ENCODE measurements around the gene NOX3. TPM values are rescaled to one million over a fixed set of nuclear protein-coding genes. Genes with fewer than 3 reads are reported as not detected.
"Not testable (repeated sequence)": the region's sequence is repeated elsewhere in the genome, so short reads cannot be mapped to it uniquely, and the experiment has no call there.

Gene NOX3
- total and polyA plus RNA-seq, 2 experiments from 2014 or later: not detected

DNA sequence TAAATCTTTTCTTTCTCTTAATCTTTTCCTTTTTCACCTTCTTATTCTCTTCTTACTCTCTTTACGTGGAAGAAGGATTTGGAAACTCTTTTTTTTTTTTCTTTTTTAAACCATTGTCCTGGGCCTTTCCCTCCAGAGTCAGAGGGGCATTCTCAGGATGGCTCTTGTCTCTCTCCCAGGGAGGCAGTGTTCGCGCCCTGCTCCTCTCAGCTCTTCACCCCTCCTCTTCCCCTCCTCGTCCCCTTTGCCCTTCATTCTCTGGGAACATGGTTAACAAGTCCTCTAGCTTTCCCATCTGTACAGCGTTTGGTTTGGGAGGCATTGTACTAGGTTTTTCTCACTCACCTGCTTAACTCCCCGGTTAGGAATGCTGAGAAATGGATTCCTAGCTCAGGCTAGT, 89.3 kb downstream of the NOX3 start:
- Histone ChIP-seq H3K27me3 (no peaks in the 10 kb centered on the region), H3K4me3 (no peak overlapping the region), H2AFZ (no peak overlapping the region), H3K4me1 (ENCODE audit: insufficient read depth) (no peaks in the 10 kb centered on the region), H4K20me1 (ENCODE audit: insufficient read depth, poor library complexity, severe bottlenecking) (no peaks in the 10 kb centered on the region), H3K9me2 (replicated peaks; ENCODE audit: insufficient read depth) (no peaks in the 10 kb centered on the region), H3K9me3 (ENCODE audit: low read depth) (no peaks in the 10 kb centered on the region), H3K36me3 (replicated peaks; ENCODE audit: insufficient read depth, low read depth) (no peaks in the 10 kb centered on the region), H3K4me2 (no peak overlapping the region), H3K27ac (no peak overlapping the region), H3K79me2 (no peaks in the 10 kb centered on the region)
- no peak for TF ChIP-seq EZH2 (IDR thresholded peaks at IDR 0.05; ENCODE audit: borderline replicate concordance)
- no peak for TF ChIP-seq EZH2phosphoT487 (IDR thresholded peaks at IDR 0.05; ENCODE audit: low read depth, severe bottlenecking, unreplicated experiment)
- TF ChIP-seq, protein P1, sequence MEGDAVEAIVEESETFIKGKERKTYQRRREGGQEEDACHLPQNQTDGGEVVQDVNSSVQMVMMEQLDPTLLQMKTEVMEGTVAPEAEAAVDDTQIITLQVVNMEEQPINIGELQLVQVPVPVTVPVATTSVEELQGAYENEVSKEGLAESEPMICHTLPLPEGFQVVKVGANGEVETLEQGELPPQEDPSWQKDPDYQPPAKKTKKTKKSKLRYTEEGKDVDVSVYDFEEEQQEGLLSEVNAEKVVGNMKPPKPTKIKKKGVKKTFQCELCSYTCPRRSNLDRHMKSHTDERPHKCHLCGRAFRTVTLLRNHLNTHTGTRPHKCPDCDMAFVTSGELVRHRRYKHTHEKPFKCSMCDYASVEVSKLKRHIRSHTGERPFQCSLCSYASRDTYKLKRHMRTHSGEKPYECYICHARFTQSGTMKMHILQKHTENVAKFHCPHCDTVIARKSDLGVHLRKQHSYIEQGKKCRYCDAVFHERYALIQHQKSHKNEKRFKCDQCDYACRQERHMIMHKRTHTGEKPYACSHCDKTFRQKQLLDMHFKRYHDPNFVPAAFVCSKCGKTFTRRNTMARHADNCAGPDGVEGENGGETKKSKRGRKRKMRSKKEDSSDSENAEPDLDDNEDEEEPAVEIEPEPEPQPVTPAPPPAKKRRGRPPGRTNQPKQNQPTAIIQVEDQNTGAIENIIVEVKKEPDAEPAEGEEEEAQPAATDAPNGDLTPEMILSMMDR (IDR thresholded peaks at IDR 0.05; ENCODE audit: poor library complexity): no peak
- DNase-seq (ENCODE audit: low spot score): no peak
- WGBS (ENCODE audit: low lambda C conversion rate, missing lambda C conversion rate): 89% methylated on average over 6 of the region's 6 CpGs

GRCh38 chr6:155364844-155365437, 90.7 kb downstream of the NOX3 start:
- Histone ChIP-seq H3K4me3 (no peak overlapping the region), H4K20me1 (ENCODE audit: insufficient read depth, poor library complexity, severe bottlenecking) (no peaks in the 10 kb centered on the region), H3K4me1 (ENCODE audit: insufficient read depth) (no peaks in the 10 kb centered on the region), H3K36me3 (replicated peaks; ENCODE audit: insufficient read depth, low read depth) (no peaks in the 10 kb centered on the region), H3K27me3 (no peaks in the 10 kb centered on the region), H3K9me2 (replicated peaks; ENCODE audit: insufficient read depth) (no peaks in the 10 kb centered on the region), H3K79me2 (no peaks in the 10 kb centered on the region), H2AFZ (no peak overlapping the region), H3K27ac (no peak overlapping the region), H3K9me3 (ENCODE audit: low read depth) (no peaks in the 10 kb centered on the region), H3K4me2 (no peak overlapping the region)
- TF ChIP-seq EZH2 (IDR thresholded peaks at IDR 0.05; ENCODE audit: borderline replicate concordance) (no peak), EZH2phosphoT487 (IDR thresholded peaks at IDR 0.05; ENCODE audit: low read depth, severe bottlenecking, unreplicated experiment) (no peak)
- TF ChIP-seq, protein P1 (IDR thresholded peaks at IDR 0.05; ENCODE audit: poor library complexity): no peak
- DNase-seq (ENCODE audit: low spot score): no peak
- 92% methylated on average over 3 of the region's 3 CpGs for WGBS (ENCODE audit: low lambda C conversion rate, missing lambda C conversion rate)

DNA sequence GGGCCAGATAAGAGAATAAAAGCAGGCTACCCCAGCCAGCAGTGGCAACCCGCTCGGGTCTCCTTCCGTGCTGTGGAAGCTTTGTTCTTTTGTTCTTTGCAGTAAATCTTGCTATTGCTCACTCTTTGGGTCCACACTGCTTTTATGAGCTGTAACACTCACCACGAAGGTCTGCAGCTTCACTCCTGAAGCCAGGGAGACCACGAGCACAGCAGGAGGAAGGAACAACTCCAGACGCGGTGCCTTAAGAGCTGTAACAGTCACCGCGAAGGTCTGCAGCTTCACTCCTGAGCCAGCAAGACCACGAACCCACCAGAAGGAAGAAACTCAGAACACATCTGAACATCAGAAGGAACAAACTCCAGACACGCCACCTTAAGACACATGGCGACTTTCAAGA, 91.6 kb downstream of the NOX3 start:
- H3K9me2 ChIP-seq (replicated peaks; ENCODE audit: insufficient read depth); H3K79me2 ChIP-seq; H3K4me2 ChIP-seq; H3K27ac ChIP-seq; H3K4me3 ChIP-seq; DNase-seq (ENCODE audit: low spot score); H3K36me3 ChIP-seq (replicated peaks; ENCODE audit: insufficient read depth, low read depth); H3K9me3 ChIP-seq (ENCODE audit: low read depth); H3K4me1 ChIP-seq (ENCODE audit: insufficient read depth); H4K20me1 ChIP-seq (ENCODE audit: insufficient read depth, poor library complexity, severe bottlenecking); H2AFZ ChIP-seq; H3K27me3 ChIP-seq: not testable (repeated sequence)
- WGBS (ENCODE audit: low lambda C conversion rate, missing lambda C conversion rate): 94% methylated on average over 12 of the region's 12 CpGs

DNA sequence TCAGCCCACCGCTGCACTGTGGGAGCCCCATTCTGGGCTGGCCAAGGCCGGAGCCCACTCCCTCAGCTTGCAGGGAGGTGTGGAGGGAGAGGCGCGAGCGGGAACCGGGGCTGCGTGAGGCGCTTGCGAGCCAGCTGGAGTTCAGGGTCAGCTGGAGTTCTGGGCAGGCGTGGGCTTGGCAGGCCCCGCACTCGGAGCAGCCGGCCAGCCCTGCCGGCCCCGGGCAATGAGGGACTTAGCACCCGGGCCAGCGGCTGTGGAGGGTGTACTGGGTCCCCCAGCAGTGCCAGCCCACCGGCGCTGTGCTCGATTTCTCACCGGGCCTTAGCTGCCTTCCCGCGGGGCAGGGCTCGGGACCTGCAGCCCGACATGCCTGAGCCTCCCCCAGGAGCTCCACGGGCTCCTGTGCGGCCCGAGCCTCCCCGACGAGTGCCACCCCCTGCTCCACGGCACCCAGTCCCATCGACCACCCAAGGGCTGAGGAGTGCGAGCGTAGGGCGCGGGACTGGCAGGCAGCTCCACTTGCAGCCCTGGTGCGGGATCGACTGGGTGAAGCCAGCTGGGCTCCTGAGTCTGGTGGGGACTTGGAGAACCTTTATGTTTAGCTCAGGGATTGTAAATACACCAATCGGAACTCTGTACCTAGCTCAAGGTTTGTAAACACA, 92.5 kb downstream of the NOX3 start:
- not testable (repeated sequence) for H4K20me1 ChIP-seq (ENCODE audit: insufficient read depth, poor library complexity, severe bottlenecking); H3K4me1 ChIP-seq (ENCODE audit: insufficient read depth); H3K79me2 ChIP-seq; H3K9me2 ChIP-seq (replicated peaks; ENCODE audit: insufficient read depth); H3K4me3 ChIP-seq; DNase-seq (ENCODE audit: low spot score); H3K4me2 ChIP-seq; H3K27me3 ChIP-seq; H3K9me3 ChIP-seq (ENCODE audit: low read depth); H3K27ac ChIP-seq; H3K36me3 ChIP-seq (replicated peaks; ENCODE audit: insufficient read depth, low read depth); H2AFZ ChIP-seq
- WGBS (ENCODE audit: low lambda C conversion rate, missing lambda C conversion rate): 98% methylated on average over 25 of the region's 39 CpGs
